ENCODE results near the gene ROR2. TPM values are rescaled to one million over a fixed set of nuclear protein-coding genes. Genes with fewer than 3 reads are reported as not detected.

ROR2 gene
- total RNA-seq, 4 donors from 2014 or later: 0.19 to 1.7 (median 0.38) TPM

- TF ChIP-seq CTCF (IDR thresholded peaks at IDR 0.05; ENCODE audit: low read depth): no peak
These were observed 403.5 kb downstream of the ROR2 start for GRCh38 chr9:91546574-91546973.

- TF ChIP-seq CTCF (IDR thresholded peaks at IDR 0.05; ENCODE audit: low read depth): no peak
These were observed 408.3 kb downstream of the ROR2 start for GRCh38 chr9:91541734-91542133.

GRCh38 chr9:91536211-91536691, 413.8 kb downstream of the ROR2 start:
- TF ChIP-seq CTCF (IDR thresholded peaks at IDR 0.05; ENCODE audit: low read depth): no peak

GRCh38 chr9:91534374-91534773, 415.7 kb downstream of the ROR2 start:
- TF ChIP-seq CTCF (IDR thresholded peaks at IDR 0.05; ENCODE audit: low read depth): no peak

DNA sequence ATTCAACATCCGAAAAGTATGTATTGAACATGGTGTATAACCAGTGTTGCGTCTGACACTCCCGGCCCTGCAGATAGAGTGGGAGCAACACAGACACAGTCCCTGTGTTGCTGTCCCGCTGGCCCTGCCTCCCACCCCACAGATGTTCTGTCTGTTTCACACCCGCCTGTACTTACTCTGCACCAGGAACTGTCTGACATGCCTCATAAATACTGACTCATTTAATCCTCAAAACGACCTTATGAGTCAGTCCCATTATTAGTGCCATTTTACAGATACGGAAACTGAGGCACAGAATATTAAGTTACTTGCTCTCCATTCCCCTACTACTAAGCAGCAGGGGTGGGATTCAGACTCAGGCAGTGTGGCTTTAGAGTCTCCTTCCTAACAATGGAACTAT, 416.6 kb downstream of the ROR2 start:
- TF ChIP-seq CTCF (IDR thresholded peaks at IDR 0.05; ENCODE audit: low read depth): no peak

GRCh38 chr9:91532325-91532724, 417.7 kb downstream of the ROR2 start:
- no peak for TF ChIP-seq CTCF (IDR thresholded peaks at IDR 0.05; ENCODE audit: low read depth)

DNA sequence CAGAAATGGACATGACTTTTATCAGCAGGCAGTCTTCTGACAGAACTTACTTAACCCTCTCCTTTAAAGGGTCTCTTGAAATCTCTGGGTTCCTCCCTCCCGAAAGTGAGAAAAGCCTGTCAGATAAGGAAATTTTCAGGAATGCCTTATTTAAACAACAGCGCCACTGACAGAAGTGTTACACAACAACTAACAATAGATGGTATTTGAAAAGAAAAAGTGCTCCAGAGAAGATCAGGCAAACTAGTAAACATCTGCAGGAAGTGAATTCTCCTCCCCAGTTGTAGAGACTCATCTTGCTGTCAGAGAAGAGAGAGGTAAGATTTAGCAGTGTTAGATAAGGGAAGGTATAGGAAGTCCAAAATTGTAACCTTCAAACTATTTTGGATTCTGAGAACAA, 419.2 kb downstream of the ROR2 start:
- TF ChIP-seq CTCF (IDR thresholded peaks at IDR 0.05; ENCODE audit: low read depth): no peak
